Endothelial cell of umbilical vein (primary cell): Measurements from ENCODE around the gene OSBPL1A. TPM values are rescaled to one million over a fixed set of nuclear protein-coding genes. Genes with fewer than 3 reads are reported as not detected.

Experiments used
- BruUV-seq: library from RNA; stranded (reverse); fragments of 400-500 nt; replicated peaks from 2 replicates; lab custom pipeline; 2021; lab: Mats Ljungman, UMichigan
- CTCF ChIA-PET: fragments of 300-600, 350-600 bp; sonication (Branson Sonifier 250); formaldehyde crosslinking; loops from one replicate; lab custom pipeline; 2021; ENCODE audit warnings: antibody characterized with exemption, inconsistent platforms; lab: Charles Lee
- POLR2A ChIA-PET: fragments of 300-600, 350-600 bp; sonication (Branson Sonifier 250); formaldehyde crosslinking; loops from one replicate; lab custom pipeline; 2021; ENCODE audit warnings: antibody characterized with exemption, inconsistent platforms; lab: Charles Lee
- DNase-seq: peaks from one replicate; pipeline ENCODE4 v3.0.0-alpha.2; 2011; ENCODE audit warnings: low read depth, low spot score
- FAIRE-seq: peaks from 2 replicates; lab custom pipeline; 2011; peaks lifted over from hg19 to GRCh38; lab: Jason Lieb, UNC
- H2AFZ ChIP-seq: 2 replicates; pipeline ENCODE4 v1.6.0; 2012; ENCODE audit warnings: low read depth, low read length, control low read depth, inconsistent platforms
- H3K27ac ChIP-seq: 2 replicates; pipeline ENCODE4 v1.5.1; 2011; ENCODE audit warnings: low read depth, mild to moderate bottlenecking, control low read depth, low read length, moderate library complexity; ENCODE audit not compliant: insufficient read depth
- H3K27me3 ChIP-seq, 2 experiments: 2 replicates each; pipeline versions ENCODE4 v1.6.0 to v1.6.1; 2011; ENCODE audit warnings: low read length in 2 of 2, mixed read lengths in 1 of 2; ENCODE audit not compliant: control insufficient read depth in 2 of 2, insufficient read depth in 2 of 2
- H3K36me3 ChIP-seq, 2 experiments: 2 replicates in 1 of 2; 3 replicates in 1 of 2; pipeline ENCODE4 v1.5.1; 2011; ENCODE audit warnings: low read length in 2 of 2, mild to moderate bottlenecking in 1 of 2, moderate library complexity in 1 of 2; ENCODE audit not compliant: control insufficient read depth in 2 of 2, insufficient read depth in 2 of 2; ENCODE audit errors: extremely low read depth in 1 of 2
- H3K4me1 ChIP-seq: 3 replicates; pipeline ENCODE4 v1.5.1; 2011; ENCODE audit warnings: mild to moderate bottlenecking, low read length; ENCODE audit not compliant: control insufficient read depth, insufficient read depth; ENCODE audit errors: extremely low read depth
- H3K4me2 ChIP-seq: 2 replicates; pipeline ENCODE4 v1.6.1; 2011; ENCODE audit warnings: low read length, control low read depth, mixed read lengths; ENCODE audit not compliant: insufficient read depth
- H3K4me3 ChIP-seq, 3 experiments: fragments of 200-600 bp in 1 of 3; sonication (generic), shearing (Covaris generic) in 1 of 3; replicated peaks in 1 of 3; 2 replicates each; pipeline ENCODE4 v1.5.1; 2011 to 2016; ENCODE audit warnings: control low read depth in 3 of 3, low read length in 3 of 3, mild to moderate bottlenecking in 2 of 3, inconsistent platforms in 1 of 3, low read depth in 1 of 3, moderate library complexity in 1 of 3; ENCODE audit not compliant: insufficient read depth in 1 of 3
- H3K79me2 ChIP-seq: 2 replicates; pipeline ENCODE4 v1.6.0; 2012; ENCODE audit warnings: low read length, inconsistent platforms; ENCODE audit not compliant: control insufficient read depth, insufficient read depth
- H3K9ac ChIP-seq: replicated peaks from 2 replicates; pipeline ENCODE3; 2011; ENCODE audit warnings: low read length, control low read depth; ENCODE audit not compliant: insufficient read depth; ENCODE audit errors: extremely low read depth
- H3K9me1 ChIP-seq: replicated peaks from 3 replicates; pipeline ENCODE4 v1.6.0; 2011; ENCODE audit warnings: mild to moderate bottlenecking, low read length; ENCODE audit not compliant: control insufficient read depth, insufficient read depth; ENCODE audit errors: extremely low read depth
- H3K9me3 ChIP-seq: replicated peaks from 2 replicates; pipeline ENCODE4 v1.5.1; 2012; ENCODE audit warnings: low read length, inconsistent platforms; ENCODE audit not compliant: control insufficient read depth, insufficient read depth
- H4K20me1 ChIP-seq: replicated peaks from 2 replicates; pipeline ENCODE3; 2011; ENCODE audit warnings: mild to moderate bottlenecking, low read length; ENCODE audit not compliant: control insufficient read depth, insufficient read depth; ENCODE audit errors: extremely low read depth
- CTCF ChIP-seq, 2 donors: IDR thresholded peaks; 1 replicate in 1 of 2; 2 replicates in 1 of 2; pipeline ENCODE4 v1.5.1; 2011; ENCODE audit warnings: low read length in 2 of 2, mild to moderate bottlenecking in 2 of 2, moderate library complexity in 2 of 2, control low read depth in 1 of 2, inconsistent platforms in 1 of 2, low read depth in 1 of 2; ENCODE audit not compliant: insufficient read depth in 1 of 2; ENCODE audit errors: extremely low read depth in 1 of 2
- EZH2 ChIP-seq: IDR thresholded peaks from 2 replicates; pipeline ENCODE4 v1.6.1; 2012; ENCODE audit warnings: borderline replicate concordance, low read depth, mild to moderate bottlenecking, moderate library complexity, low read length, inconsistent platforms; ENCODE audit not compliant: severe bottlenecking
- FOS ChIP-seq: IDR thresholded peaks from 2 replicates; pipeline ENCODE4 v1.6.1; 2011; ENCODE audit warnings: mild to moderate bottlenecking, low read length, moderate library complexity, borderline replicate concordance; ENCODE audit not compliant: insufficient read depth
- GATA2 ChIP-seq: IDR thresholded peaks from 2 replicates; pipeline ENCODE4 v1.7.0; 2011; ENCODE audit warnings: low read depth, mild to moderate bottlenecking, moderate library complexity, mixed read lengths, low read length; ENCODE audit not compliant: insufficient read length, insufficient read depth
- JUN ChIP-seq: IDR thresholded peaks from 2 replicates; pipeline ENCODE4 v1.6.1; 2011; ENCODE audit warnings: borderline replicate concordance, low read depth; ENCODE audit not compliant: insufficient read length, insufficient read depth
- MAX ChIP-seq: IDR thresholded peaks from 2 replicates; pipeline ENCODE4 v1.6.1; 2011; ENCODE audit not compliant: insufficient read depth, insufficient read length
- MYC ChIP-seq: IDR thresholded peaks from one replicate; pipeline ENCODE4 v1.6.1; 2011; ENCODE audit warnings: mild to moderate bottlenecking, low read depth, low read length
- POLR2A ChIP-seq: IDR thresholded peaks from 2 replicates; pipeline ENCODE4 v1.6.1; 2012; ENCODE audit warnings: low read depth, mild to moderate bottlenecking, control low read depth, low read length
- POLR2AphosphoS5 ChIP-seq: IDR thresholded peaks from 2 replicates; pipeline ENCODE4 v1.6.1; 2012; ENCODE audit warnings: low read depth, mild to moderate bottlenecking, control low read depth, low read length, moderate library complexity; ENCODE audit not compliant: insufficient read depth
- dilution Hi-C: fragments of 300-500 bp; cut with MboI; formaldehyde crosslinking; loops from one replicate; pipeline ENCODE4 v1.15.0; 2019; ENCODE audit warnings: low sequenced_read_pairs; ENCODE audit not compliant: extremely low pct_ligation_motif_present
- intact Hi-C: fragments of 100-400 bp; cut with micrococcal nuclease; formaldehyde crosslinking; loops from one replicate; pipeline ENCODE4 v1.10.0; 2022
- polyA plus RNA-seq, 4 experiments: library from polyadenylated mRNA; depleted of rRNA in 3 of 4; stranded (reverse) in 3 of 4; unstranded in 1 of 4; fragments of >200 nt; gene quantifications; 2 replicates each; pipeline versions ENCODE4 v1.2.1 to v1.2.3, GENCODE V29; 2011 to 2012; ENCODE audit warnings: missing spikeins in 1 of 4
- total RNA-seq: library from RNA; stranded (reverse); gene quantifications from 2 replicates; pipeline ENCODE4 v1.2.3, GENCODE V29; 2021

OSBPL1A gene
- total and polyA plus RNA-seq, 2 donors (not counting 3 experiments of a cell fraction or from before 2014, with no cell fraction given), result 6.4 to 16.5 TPM

GRCh38 chr18:24421831-24422230, 24.2 kb upstream of the OSBPL1A start:
- Histone ChIP-seq H3K9ac (no peak overlapping the region), H3K9me3 (no peaks in the 10 kb centered on the region), H3K4me1 (peaks cover 4% of the 10 kb centered on the region), H3K27me3 (peaks cover 13 to 22% of the 10 kb centered on the region in 2 experiments), H3K36me3 (no peaks in the 10 kb centered on the region), H2AFZ (no peak overlapping the region), H3K4me3 (no peak overlapping the region), H3K79me2 (no peaks in the 10 kb centered on the region), H3K27ac (no peak overlapping the region), H3K9me1 (no peaks in the 10 kb centered on the region), H4K20me1 (no peaks in the 10 kb centered on the region), H3K4me2 (no peak overlapping the region)
- ChIA-PET CTCF (interaction anchor here (0.7 to 2.5 kb wide), 2 partner anchors 62 to 538 kb away, joined by 3 to 7 read pairs; no protein-coding TSS in a partner anchor), POLR2A (no interaction called here)
- FAIRE-seq (no peak), DNase-seq (no peak)
- intact Hi-C loops, result no loop called here
- dilution Hi-C loops, result no loop called here
- no TSS peak for BruUV-seq
- TF ChIP-seq MAX (no peak), GATA2 (no peak), MYC (no peak), FOS (no peak), EZH2 (no peak), CTCF (IDR thresholded peaks at IDR 0.05; ENCODE audit: extremely low read depth in 1 of 2, insufficient read depth in 1 of 2, low read depth in 1 of 2, low read length in 2 of 2) (no peak), POLR2A (no peak), JUN (no peak), POLR2AphosphoS5 (no peak)
